Measurements from ENCODE around the gene DMBT1.

DMBT1 gene

DNA sequence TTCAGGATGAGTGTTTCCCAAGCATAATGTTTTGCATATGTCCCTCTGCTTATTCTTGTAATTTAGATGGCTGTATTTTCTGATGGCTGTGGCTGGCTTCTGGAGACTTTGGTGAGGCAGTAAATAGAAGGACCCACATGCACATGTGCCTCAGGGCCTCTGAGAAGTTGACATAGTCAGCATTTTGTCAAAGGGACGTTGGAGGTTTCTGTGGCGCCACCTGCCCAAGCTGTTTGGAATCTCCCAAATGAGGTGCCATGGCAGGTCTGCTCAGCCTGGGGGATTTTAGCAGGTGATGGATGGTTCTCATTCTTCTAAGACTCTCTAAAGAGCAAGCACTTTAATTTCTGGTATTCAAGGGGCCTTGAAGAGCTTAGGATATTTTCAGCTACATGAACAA, 109.3 kb downstream of the DMBT1 start:
- DNase-seq (ENCODE audit: low read depth in 3 of 3), result no peak

GRCh38 chr10:122671355-122671754, 110.8 kb downstream of the DMBT1 start:
- no peak for DNase-seq (ENCODE audit: low read depth in 3 of 3)

- DNase-seq (ENCODE audit: low read depth in 3 of 3), result no peak
Observed at GRCh38 chr10:122672655-122673054, 112.1 kb downstream of the DMBT1 start.

DNA sequence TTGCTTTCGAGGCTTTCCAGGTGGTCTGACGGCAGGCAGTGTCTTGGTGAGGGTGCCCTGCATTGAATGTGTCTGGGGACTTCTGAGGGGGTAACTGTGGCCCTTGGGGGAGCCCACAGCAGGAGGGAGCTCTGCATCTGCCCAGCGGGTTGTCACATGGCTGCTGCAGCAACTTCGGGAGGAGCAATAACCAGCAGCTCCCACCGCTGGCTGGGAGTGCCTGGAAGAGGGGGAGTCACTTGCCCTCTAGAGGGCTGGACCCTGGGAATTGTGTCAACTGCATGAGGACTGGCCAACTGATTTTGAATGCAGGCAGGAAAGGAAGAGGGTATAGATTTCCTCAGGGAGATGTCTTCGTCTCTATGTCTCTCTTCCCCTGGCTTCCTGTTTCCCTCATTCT, 112.7 kb downstream of the DMBT1 start:
- DNase-seq (ENCODE audit: low read depth in 3 of 3), result no peak

DNA sequence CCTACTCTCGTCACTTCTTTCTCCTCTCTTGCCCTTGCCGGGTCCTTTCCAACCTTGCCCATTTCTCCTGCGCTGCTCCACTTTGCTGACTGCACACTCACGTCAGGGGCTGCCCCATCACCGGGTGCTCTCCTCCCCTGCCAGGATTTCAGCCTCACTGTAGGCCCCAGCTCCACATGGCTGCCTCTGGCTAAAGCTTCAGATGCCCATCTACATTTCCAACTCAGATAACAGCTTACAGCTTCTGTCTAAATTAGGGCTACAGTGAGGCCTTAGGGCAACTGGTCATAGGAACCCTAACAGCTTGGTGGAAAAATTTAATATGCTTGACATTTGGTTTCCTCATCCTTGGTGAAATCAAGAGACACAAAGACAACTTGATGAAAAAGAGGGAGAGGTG, 113.2 kb downstream of the DMBT1 start:
- DNase-seq (ENCODE audit: low read depth in 3 of 3), result no peak

DNA sequence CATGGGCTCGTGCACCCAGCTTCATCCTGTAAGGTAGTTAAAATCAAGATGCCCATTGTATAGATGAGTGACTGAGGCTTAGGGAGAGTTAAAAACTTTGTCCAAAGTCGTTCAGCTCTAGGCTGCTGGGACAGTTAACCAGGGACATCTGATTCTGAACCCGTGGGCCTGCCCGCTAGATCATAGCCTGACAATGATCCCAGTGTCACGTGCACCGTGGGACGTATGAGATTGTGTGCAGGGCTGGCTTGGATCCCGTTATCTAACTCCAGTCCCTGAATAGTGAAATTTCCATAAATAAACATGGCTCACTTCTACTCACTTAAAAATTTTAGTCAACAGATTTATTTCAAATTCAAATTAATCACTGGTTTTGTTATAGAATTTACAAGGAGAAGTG, 114.2 kb downstream of the DMBT1 start:
- DNase-seq (ENCODE audit: low read depth in 3 of 3), result no peak

- no peak for DNase-seq (ENCODE audit: low read depth in 3 of 3)
Observed at GRCh38 chr10:122675278-122675677, 114.7 kb downstream of the DMBT1 start.

DNA sequence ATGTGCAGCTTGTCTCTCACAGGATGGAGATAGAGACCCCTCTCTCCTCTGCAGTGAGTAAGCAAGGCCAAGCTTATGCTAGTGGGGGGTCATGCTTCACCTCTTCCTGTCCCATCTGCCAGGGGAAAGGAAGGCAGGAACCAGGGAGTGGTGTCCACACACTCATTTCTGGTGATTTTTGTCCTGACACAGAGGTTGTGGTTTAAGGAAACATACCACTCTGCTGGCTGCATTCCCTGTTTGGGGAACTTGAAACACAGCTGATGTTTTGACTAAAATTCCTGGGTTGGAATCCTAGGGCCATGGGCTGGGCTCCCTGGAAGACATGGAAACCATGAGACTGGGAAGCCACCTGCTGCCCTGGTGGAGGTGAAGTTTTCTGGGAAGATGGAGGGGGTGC, 117.7 kb downstream of the DMBT1 start:
- DNase-seq (ENCODE audit: low read depth in 3 of 3), result no peak

DNA sequence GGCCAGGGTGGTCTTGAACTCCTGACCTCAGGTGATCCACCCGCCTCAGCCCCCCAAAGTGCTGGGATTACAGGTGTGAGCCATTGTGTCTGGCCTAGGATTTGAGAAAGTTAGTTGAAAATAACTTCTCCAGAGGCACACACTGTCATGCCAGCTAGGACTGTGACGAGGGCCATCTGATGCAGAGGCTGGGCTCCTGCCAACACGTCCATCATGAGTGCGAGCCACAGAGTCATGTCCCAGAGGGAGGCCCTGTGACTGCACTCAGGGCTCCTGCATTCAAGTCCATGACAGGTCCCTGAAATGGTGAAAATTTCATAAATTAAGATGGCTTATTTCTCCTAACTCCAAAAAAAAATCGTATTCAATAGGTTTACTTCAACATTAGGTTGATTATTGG, 122.0 kb downstream of the DMBT1 start:
- no peak for DNase-seq (ENCODE audit: low read depth in 3 of 3)

DNA sequence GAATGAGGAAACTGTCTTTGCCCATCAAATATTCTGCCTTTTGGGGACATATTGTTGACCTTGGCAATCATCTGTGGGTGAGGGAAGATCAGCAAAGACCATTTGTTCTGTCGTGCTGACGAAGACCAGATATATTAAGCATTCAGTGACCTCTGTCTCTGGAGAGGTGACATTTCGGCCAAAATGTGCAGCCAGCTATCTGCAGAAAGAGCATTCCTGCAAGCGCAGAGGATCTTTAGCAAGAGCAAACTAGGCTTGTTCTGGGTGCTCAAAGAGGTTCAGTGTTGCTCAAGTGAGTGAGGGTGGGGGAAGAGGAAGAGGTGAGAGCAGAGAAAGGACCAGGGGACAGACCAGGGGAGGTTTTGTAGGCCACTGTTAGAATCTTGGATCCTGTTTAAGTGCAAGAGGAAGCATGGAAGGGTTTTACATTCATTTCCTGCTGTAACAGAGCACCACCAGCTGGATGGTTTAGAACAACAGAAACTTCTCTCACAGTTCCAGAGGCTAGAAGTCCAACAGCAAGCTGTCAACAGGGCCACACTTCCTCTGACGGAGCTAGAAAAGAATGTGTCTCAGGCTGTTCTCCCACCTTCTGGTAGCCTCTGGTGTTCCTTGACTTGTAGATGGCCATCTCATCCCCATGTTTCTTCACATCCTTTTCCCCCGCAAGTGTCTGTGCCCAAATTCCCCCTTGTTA, 127.9 kb downstream of the DMBT1 start:
- DNase-seq (ENCODE audit: low read depth in 3 of 3), result no peak

DNA sequence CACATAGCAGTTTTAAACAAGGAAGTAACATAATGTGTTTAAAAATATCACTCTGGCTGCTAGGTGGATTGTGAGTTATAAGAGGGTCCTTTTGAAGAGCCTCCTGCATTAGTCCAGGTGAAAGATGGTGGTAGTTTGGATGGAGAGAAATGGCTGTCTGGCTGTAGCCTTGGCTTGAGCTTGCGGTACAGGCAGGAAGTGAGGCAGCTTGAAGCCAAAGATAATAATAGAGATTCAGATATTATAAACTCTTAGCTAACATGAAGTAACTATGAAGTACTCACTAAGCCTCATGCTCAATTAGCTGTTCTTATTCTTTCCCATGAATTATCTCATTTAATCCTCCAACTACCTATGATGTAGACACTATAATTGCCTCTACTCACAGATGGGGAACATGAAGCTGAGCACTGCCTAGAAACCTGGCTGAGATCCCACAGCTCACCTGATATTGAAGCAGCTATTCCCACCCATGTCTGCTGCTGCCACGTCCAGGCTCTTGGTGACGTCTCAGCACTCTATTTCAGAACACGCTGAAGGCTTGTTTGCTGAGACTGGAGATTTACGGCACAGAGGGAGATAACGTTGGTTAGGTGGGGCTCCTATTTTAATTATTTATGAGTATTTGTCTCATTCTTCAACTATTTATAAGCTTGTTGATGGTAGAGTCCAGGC, 128.7 kb downstream of the DMBT1 start:
- DNase-seq (ENCODE audit: low read depth in 3 of 3), result no peak

- DNase-seq (ENCODE audit: low read depth in 3 of 3), result no peak
Observed at GRCh38 chr10:122692744-122693143, 132.2 kb downstream of the DMBT1 start.
